ENCODE measurements around the gene HMGCL. TPM values are rescaled to one million over a fixed set of nuclear protein-coding genes. Genes with fewer than 3 reads are reported as not detected.

Gene HMGCL
- total and polyA plus RNA-seq, 2 of the 13 experiments (the other 11 are each of a cell fraction or from before 2014, with no cell fraction given) = 21.3 to 41.4 TPM

DNA sequence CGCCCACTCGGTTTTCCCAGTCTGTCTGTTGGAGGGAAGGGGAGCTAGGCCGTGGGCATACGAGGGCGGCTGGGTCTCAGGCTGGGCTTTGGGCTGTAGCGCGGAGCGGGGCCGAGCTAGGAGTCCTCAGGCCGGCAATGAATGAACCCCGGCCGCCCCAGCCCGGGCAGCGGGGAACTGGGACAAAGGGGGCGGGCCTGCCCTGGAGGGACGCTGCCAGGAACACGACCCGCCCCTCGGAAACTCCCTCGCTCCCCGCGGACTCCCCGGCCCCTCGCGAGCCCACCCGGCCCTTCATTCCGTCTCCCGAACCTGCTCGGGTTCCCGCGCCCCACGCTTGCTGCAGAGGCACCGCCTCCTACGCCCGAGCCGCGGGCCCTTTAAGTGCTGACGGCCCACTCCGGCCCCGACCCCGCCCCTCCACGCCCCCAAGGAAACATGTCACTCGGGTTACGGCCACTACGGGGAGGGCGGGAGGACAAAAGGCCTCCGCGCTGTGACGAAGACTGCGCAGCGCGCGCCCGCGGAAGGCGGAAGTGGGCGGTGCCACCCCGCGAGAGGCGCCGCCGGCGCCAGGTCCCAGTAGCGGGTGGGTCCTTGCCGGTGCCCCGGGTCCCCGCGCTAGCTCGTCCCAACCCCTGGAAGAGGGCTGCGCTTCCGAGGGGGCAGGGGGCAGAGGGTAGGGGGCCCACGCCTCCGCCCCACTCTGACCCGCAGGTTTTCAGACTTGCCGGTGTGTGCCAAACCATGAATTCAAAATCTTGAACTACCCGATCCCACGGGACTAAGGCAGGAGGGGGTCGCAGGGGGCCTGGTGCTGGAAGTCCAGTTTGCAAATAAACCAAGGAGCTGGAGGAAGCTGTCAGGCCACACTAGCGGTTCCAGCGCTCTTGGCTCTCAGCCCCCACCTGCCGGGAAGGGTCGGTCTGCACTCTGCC is 24.6 kb downstream of the HMGCL start, which contains the start of gene GALE (continued):
- TF ChIP-seq ZNF337 (CRISPR knock-in tag; IDR thresholded peaks at IDR 0.05; ENCODE audit: borderline replicate concordance, low read depth) (peak; percentile 47; the same call in 1 of the 2 replicates), ZNF510 (CRISPR knock-in tag; IDR thresholded peaks at IDR 0.05; ENCODE audit: low read depth) (no peak), SCMH1 (CRISPR knock-in tag; IDR thresholded peaks at IDR 0.05; ENCODE audit: borderline replicate concordance) (no peak), ZNF781 (CRISPR knock-in tag; IDR thresholded peaks at IDR 0.05; ENCODE audit: borderline replicate concordance, not compliant biosample characterization) (peak; percentile 57), MEIS2 (CRISPR knock-in tag; IDR thresholded peaks at IDR 0.05) (no peak; the same call in 1 of the 2 replicates), FOSL1 (CRISPR knock-in tag; IDR thresholded peaks at IDR 0.05; ENCODE audit: borderline replicate concordance) (no peak), SMARCE1 (IDR thresholded peaks at IDR 0.05; ENCODE audit: borderline replicate concordance) (no peak), GATAD1 (CRISPR knock-in tag; IDR thresholded peaks at IDR 0.05) (peak; percentile 88), ZNF660 (CRISPR knock-in tag; IDR thresholded peaks at IDR 0.05; ENCODE audit: borderline replicate concordance, low read depth) (no peak), KLF15 (CRISPR knock-in tag; IDR thresholded peaks at IDR 0.05; ENCODE audit: borderline replicate concordance) (no peak; the same call in 1 of the 2 replicates), ZNF446 (CRISPR knock-in tag; IDR thresholded peaks at IDR 0.05) (0 out of 2 replicates have a peak, but pooled peaks have one; percentile 39), ZGPAT (CRISPR knock-in tag; IDR thresholded peaks at IDR 0.05) (peak; percentile 67), ELF4 (CRISPR knock-in tag; IDR thresholded peaks at IDR 0.05; ENCODE audit: borderline replicate concordance) (peak; percentile 90; the same call in 1 of the 2 replicates), ZNF670 (CRISPR knock-in tag; IDR thresholded peaks at IDR 0.05; ENCODE audit: borderline replicate concordance) (peak; percentile 80), ZNF674 (CRISPR knock-in tag; IDR thresholded peaks at IDR 0.05; ENCODE audit: low read depth) (no peak; the same call in 1 of the 2 replicates), ZBTB38 (CRISPR knock-in tag; IDR thresholded peaks at IDR 0.05) (peak; percentile 64), TCF7 (IDR thresholded peaks at IDR 0.05; ENCODE audit: low read depth) (no peak), KDM2A (CRISPR knock-in tag; IDR thresholded peaks at IDR 0.05; ENCODE audit: borderline replicate concordance, low read depth) (peak; percentile 98)
- TF ChIP-seq, protein P1, sequence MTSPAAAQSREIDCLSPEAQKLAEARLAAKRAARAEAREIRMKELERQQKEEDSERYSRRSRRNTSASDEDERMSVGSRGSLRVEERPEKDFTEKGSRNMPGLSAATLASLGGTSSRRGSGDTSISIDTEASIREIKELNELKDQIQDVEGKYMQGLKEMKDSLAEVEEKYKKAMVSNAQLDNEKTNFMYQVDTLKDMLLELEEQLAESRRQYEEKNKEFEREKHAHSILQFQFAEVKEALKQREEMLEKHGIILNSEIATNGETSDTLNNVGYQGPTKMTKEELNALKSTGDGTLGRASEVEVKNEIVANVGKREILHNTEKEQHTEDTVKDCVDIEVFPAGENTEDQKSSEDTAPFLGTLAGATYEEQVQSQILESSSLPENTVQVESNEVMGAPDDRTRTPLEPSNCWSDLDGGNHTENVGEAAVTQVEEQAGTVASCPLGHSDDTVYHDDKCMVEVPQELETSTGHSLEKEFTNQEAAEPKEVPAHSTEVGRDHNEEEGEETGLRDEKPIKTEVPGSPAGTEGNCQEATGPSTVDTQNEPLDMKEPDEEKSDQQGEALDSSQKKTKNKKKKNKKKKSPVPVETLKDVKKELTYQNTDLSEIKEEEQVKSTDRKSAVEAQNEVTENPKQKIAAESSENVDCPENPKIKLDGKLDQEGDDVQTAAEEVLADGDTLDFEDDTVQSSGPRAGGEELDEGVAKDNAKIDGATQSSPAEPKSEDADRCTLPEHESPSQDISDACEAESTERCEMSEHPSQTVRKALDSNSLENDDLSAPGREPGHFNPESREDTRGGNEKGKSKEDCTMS (CRISPR knock-in tag; conservative IDR thresholded peaks at IDR 0.05) = no peak
- TF ChIP-seq, protein P2, sequence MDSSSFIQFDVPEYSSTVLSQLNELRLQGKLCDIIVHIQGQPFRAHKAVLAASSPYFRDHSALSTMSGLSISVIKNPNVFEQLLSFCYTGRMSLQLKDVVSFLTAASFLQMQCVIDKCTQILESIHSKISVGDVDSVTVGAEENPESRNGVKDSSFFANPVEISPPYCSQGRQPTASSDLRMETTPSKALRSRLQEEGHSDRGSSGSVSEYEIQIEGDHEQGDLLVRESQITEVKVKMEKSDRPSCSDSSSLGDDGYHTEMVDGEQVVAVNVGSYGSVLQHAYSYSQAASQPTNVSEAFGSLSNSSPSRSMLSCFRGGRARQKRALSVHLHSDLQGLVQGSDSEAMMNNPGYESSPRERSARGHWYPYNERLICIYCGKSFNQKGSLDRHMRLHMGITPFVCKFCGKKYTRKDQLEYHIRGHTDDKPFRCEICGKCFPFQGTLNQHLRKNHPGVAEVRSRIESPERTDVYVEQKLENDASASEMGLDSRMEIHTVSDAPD (CRISPR knock-in tag; IDR thresholded peaks at IDR 0.05) = no peak
- TF ChIP-seq, protein P3, sequence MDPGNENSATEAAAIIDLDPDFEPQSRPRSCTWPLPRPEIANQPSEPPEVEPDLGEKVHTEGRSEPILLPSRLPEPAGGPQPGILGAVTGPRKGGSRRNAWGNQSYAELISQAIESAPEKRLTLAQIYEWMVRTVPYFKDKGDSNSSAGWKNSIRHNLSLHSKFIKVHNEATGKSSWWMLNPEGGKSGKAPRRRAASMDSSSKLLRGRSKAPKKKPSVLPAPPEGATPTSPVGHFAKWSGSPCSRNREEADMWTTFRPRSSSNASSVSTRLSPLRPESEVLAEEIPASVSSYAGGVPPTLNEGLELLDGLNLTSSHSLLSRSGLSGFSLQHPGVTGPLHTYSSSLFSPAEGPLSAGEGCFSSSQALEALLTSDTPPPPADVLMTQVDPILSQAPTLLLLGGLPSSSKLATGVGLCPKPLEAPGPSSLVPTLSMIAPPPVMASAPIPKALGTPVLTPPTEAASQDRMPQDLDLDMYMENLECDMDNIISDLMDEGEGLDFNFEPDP (CRISPR knock-in tag; conservative IDR thresholded peaks at IDR 0.05) = no peak
